GM12878 (cell line): ENCODE results near the gene RPL18. TPM values are rescaled to one million over a fixed set of nuclear protein-coding genes. Genes with fewer than 3 reads are reported as not detected.
A peak's percentile ranks its signal among the peaks of the same experiment; 100 is the strongest.

Experiments used
- BHLHE40 ChIP-seq, 2 experiments: fragments of 450-650 bp in 1 of 2; IDR thresholded peaks; 2 replicates each; pipeline ENCODE4 v1.6.1; 2011 to 2017; ENCODE audit warnings: low read depth in 2 of 2, borderline replicate concordance in 1 of 2, improper control_type of control experiment in 1 of 2, low read length in 1 of 2, mild to moderate bottlenecking in 1 of 2
- CEBPB ChIP-seq, 2 experiments: fragments of 150-350 bp in 1 of 2; IDR thresholded peaks; 2 replicates each; pipeline ENCODE4 v1.6.1; 2012 to 2014; ENCODE audit warnings: low read depth in 2 of 2, low read length in 2 of 2, borderline replicate concordance in 1 of 2, inconsistent platforms in 1 of 2
- CREB1 ChIP-seq: IDR thresholded peaks from 2 replicates; pipeline ENCODE4 v1.6.1; 2012; ENCODE audit warnings: low read depth, mild to moderate bottlenecking, inconsistent platforms
- KLF5 ChIP-seq: fragments of 450-650 bp; IDR thresholded peaks from 2 replicates; pipeline ENCODE4 v1.6.1; 2014; ENCODE audit warnings: mild to moderate bottlenecking; ENCODE audit not compliant: partially characterized antibody
- NR2C1 ChIP-seq: fragments of 450-650 bp; IDR thresholded peaks from 2 replicates; pipeline ENCODE4 v1.6.1; 2017; ENCODE audit warnings: antibody characterized with exemption, mild to moderate bottlenecking, moderate library complexity
- PRDM15 ChIP-seq: fragments of 450-650 bp; formaldehyde crosslinking; IDR thresholded peaks from 2 replicates; pipeline ENCODE4 v1.4.0; 2020; ENCODE audit warnings: mild to moderate bottlenecking, moderate library complexity
- RCOR1 ChIP-seq: conservative IDR thresholded peaks from 2 replicates; pipeline ENCODE4 v1.6.1; 2012; ENCODE audit warnings: low read depth, low read length, improper control_type of control experiment
- RFX5 ChIP-seq: IDR thresholded peaks from 2 replicates; pipeline ENCODE4 v1.6.1; 2011; ENCODE audit warnings: low read depth, low read length, improper control_type of control experiment
- RUNX3 ChIP-seq: IDR thresholded peaks from 2 replicates; pipeline ENCODE4 v1.6.1; 2012; ENCODE audit warnings: low read length, inconsistent platforms
- ZBTB4 ChIP-seq: fragments of 450-650 bp; formaldehyde crosslinking; IDR thresholded peaks from 2 replicates; pipeline ENCODE4 v1.4.0; 2022; ENCODE audit warnings: mild to moderate bottlenecking, moderate library complexity
- polyA plus RNA-seq, 11 experiments: library from polyadenylated mRNA; depleted of rRNA in 4 of 11; unstranded in 6 of 11; stranded (reverse) in 5 of 11; fragments of >200 nt; fragmentation: Nextera tagmentation in 4 of 11; fragmentation: Illumina TruSeq in 1 of 11; extraction: Ambion mirVana in 4 of 11; extraction: Trizol in 1 of 11; gene quantifications; 1 replicate in 1 of 11; 2 replicates in 10 of 11; pipeline versions ENCODE4 v1.2.1 to v1.2.3, GENCODE V29; 2011 to 2016; ENCODE audit warnings: inconsistent platforms in 2 of 11, missing spikeins in 2 of 11, low read depth in 1 of 11
- total RNA-seq, 4 experiments: library from RNA; depleted of rRNA in 3 of 4; stranded (reverse); fragments of >200 nt in 3 of 4; fragmentation: Illumina TruSeq in 1 of 4; extraction: Trizol in 1 of 4; gene quantifications; 2 replicates each; pipeline versions ENCODE4 v1.2.1 to v1.2.3, GENCODE V29; 2013 to 2021
- TF ChIP-seq, protein P1 (sequence below): fragments of 150-350 bp; IDR thresholded peaks from 2 replicates; pipeline ENCODE4 v1.6.1; 2014; ENCODE audit warnings: mild to moderate bottlenecking, low read depth, low read length
- TF ChIP-seq, protein P2 (sequence below): fragments of 450-650 bp; IDR thresholded peaks from 2 replicates; pipeline ENCODE4 v1.6.1; 2014; ENCODE audit warnings: mild to moderate bottlenecking
- TF ChIP-seq, protein P3 (sequence below): IDR thresholded peaks from 2 replicates; pipeline ENCODE4 v1.6.1; 2012; ENCODE audit warnings: improper control_type of control experiment, low read depth, low read length; ENCODE audit not compliant: insufficient replicate concordance

The RPL18 gene
- total and polyA plus RNA-seq, 10 of the 15 experiments (the other 5 are each of a cell fraction or from before 2014, with no cell fraction given), result 393 to 4,267 (median 2,019) TPM

GRCh38 chr19:48624067-48624594, 5.2 kb upstream of the RPL18 start (continued):
- TF ChIP-seq ZBTB4 (CRISPR knock-in tag) (no peak), CEBPB (IDR thresholded peaks at IDR 0.05; ENCODE audit: borderline replicate concordance in 1 of 2, low read depth in 2 of 2, low read length in 2 of 2) (no peak), BHLHE40 (IDR thresholded peaks at IDR 0.05; ENCODE audit: borderline replicate concordance in 1 of 2, low read depth in 2 of 2, low read length in 1 of 2) (peak; percentile 25 to 42; a peak in 1 of 4 replicates), NR2C1 (peak; percentile 85), PRDM15 (CRISPR knock-in tag) (no peak), KLF5 (no peak), RCOR1 (peak; percentile 87), CREB1 (peak; percentile 92), RFX5 (peak; percentile 62; the same call in 1 of the 2 replicates), RUNX3 (no peak)
- TF ChIP-seq, protein P1, sequence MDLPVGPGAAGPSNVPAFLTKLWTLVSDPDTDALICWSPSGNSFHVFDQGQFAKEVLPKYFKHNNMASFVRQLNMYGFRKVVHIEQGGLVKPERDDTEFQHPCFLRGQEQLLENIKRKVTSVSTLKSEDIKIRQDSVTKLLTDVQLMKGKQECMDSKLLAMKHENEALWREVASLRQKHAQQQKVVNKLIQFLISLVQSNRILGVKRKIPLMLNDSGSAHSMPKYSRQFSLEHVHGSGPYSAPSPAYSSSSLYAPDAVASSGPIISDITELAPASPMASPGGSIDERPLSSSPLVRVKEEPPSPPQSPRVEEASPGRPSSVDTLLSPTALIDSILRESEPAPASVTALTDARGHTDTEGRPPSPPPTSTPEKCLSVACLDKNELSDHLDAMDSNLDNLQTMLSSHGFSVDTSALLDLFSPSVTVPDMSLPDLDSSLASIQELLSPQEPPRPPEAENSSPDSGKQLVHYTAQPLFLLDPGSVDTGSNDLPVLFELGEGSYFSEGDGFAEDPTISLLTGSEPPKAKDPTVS, result no peak
- TF ChIP-seq, protein P2, sequence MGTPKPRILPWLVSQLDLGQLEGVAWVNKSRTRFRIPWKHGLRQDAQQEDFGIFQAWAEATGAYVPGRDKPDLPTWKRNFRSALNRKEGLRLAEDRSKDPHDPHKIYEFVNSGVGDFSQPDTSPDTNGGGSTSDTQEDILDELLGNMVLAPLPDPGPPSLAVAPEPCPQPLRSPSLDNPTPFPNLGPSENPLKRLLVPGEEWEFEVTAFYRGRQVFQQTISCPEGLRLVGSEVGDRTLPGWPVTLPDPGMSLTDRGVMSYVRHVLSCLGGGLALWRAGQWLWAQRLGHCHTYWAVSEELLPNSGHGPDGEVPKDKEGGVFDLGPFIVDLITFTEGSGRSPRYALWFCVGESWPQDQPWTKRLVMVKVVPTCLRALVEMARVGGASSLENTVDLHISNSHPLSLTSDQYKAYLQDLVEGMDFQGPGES, result peak; percentile 37; the same call in 1 of the 2 replicates
- TF ChIP-seq, protein P3, sequence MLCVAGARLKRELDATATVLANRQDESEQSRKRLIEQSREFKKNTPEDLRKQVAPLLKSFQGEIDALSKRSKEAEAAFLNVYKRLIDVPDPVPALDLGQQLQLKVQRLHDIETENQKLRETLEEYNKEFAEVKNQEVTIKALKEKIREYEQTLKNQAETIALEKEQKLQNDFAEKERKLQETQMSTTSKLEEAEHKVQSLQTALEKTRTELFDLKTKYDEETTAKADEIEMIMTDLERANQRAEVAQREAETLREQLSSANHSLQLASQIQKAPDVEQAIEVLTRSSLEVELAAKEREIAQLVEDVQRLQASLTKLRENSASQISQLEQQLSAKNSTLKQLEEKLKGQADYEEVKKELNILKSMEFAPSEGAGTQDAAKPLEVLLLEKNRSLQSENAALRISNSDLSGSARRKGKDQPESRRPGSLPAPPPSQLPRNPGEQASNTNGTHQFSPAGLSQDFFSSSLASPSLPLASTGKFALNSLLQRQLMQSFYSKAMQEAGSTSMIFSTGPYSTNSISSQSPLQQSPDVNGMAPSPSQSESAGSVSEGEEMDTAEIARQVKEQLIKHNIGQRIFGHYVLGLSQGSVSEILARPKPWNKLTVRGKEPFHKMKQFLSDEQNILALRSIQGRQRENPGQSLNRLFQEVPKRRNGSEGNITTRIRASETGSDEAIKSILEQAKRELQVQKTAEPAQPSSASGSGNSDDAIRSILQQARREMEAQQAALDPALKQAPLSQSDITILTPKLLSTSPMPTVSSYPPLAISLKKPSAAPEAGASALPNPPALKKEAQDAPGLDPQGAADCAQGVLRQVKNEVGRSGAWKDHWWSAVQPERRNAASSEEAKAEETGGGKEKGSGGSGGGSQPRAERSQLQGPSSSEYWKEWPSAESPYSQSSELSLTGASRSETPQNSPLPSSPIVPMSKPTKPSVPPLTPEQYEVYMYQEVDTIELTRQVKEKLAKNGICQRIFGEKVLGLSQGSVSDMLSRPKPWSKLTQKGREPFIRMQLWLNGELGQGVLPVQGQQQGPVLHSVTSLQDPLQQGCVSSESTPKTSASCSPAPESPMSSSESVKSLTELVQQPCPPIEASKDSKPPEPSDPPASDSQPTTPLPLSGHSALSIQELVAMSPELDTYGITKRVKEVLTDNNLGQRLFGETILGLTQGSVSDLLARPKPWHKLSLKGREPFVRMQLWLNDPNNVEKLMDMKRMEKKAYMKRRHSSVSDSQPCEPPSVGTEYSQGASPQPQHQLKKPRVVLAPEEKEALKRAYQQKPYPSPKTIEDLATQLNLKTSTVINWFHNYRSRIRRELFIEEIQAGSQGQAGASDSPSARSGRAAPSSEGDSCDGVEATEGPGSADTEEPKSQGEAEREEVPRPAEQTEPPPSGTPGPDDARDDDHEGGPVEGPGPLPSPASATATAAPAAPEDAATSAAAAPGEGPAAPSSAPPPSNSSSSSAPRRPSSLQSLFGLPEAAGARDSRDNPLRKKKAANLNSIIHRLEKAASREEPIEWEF, result no peak
